Trophoblast cell (in vitro differentiated cells and primary cell): ENCODE results near the gene EXOC1.
A peak's percentile ranks its signal among the peaks of the same experiment; 100 is the strongest.

Experiments
- DNase-seq, 2 donors: peaks; one replicate each; pipeline ENCODE4 v3.0.0-alpha.2; 2016
- H2AFZ ChIP-seq: 2 replicates; pipeline ENCODE4 v1.6.1; 2013; ENCODE audit warnings: low read length, moderate library complexity, mild to moderate bottlenecking; ENCODE audit not compliant: insufficient read depth, poor library complexity
- H2AK5ac ChIP-seq: 2 replicates; pipeline ENCODE4 v1.6.1; 2013; ENCODE audit warnings: mild to moderate bottlenecking, low read length
- H2BK120ac ChIP-seq: 2 replicates; pipeline ENCODE4 v1.6.1; 2013; ENCODE audit warnings: low read length, mild to moderate bottlenecking, moderate library complexity; ENCODE audit not compliant: insufficient read depth, poor library complexity
- H2BK12ac ChIP-seq: 2 replicates; pipeline ENCODE4 v1.6.1; 2013; ENCODE audit warnings: mild to moderate bottlenecking, low read length, moderate library complexity
- H2BK5ac ChIP-seq: 2 replicates; pipeline ENCODE4 v1.6.1; 2013; ENCODE audit warnings: low read length, low read depth, moderate library complexity, mild to moderate bottlenecking; ENCODE audit not compliant: poor library complexity
- H3K14ac ChIP-seq: 2 replicates; pipeline ENCODE4 v1.6.1; 2013; ENCODE audit warnings: mild to moderate bottlenecking, low read length
- H3K18ac ChIP-seq: 2 replicates; pipeline ENCODE4 v1.6.1; 2013; ENCODE audit warnings: mild to moderate bottlenecking, low read length
- H3K23ac ChIP-seq: 2 replicates; pipeline ENCODE4 v1.6.1; 2013; ENCODE audit warnings: low read length
- H3K27ac ChIP-seq: 2 replicates; pipeline ENCODE4 v1.5.1; 2013; ENCODE audit warnings: low read depth, mild to moderate bottlenecking, inconsistent platforms, low read length, moderate library complexity
- H3K27me3 ChIP-seq: 2 replicates; pipeline ENCODE4 v1.6.1; 2013; ENCODE audit warnings: inconsistent platforms, mild to moderate bottlenecking, low read length, moderate library complexity; ENCODE audit not compliant: insufficient read depth
- H3K36me3 ChIP-seq, 2 experiments: 1 replicate in 1 of 2; 2 replicates in 1 of 2; pipeline ENCODE4 v1.6.1; 2013; ENCODE audit warnings: low read length in 2 of 2, mild to moderate bottlenecking in 2 of 2, moderate library complexity in 1 of 2; ENCODE audit not compliant: insufficient read depth in 2 of 2, control insufficient read depth in 1 of 2
- H3K4ac ChIP-seq: 2 replicates; pipeline ENCODE4 v1.6.1; 2013; ENCODE audit warnings: low read depth, mild to moderate bottlenecking, low read length, moderate library complexity
- H3K4me1 ChIP-seq, 2 experiments: 1 replicate in 1 of 2; 2 replicates in 1 of 2; pipeline ENCODE4 v1.6.1; 2013; ENCODE audit warnings: low read length in 2 of 2, mild to moderate bottlenecking in 2 of 2, moderate library complexity in 1 of 2; ENCODE audit not compliant: insufficient read depth in 2 of 2, control insufficient read depth in 1 of 2
- H3K4me2 ChIP-seq: 2 replicates; pipeline ENCODE4 v1.6.1; 2013; ENCODE audit warnings: inconsistent platforms, mild to moderate bottlenecking, low read length, moderate library complexity
- H3K4me3 ChIP-seq: 2 replicates; pipeline ENCODE4 v1.5.1; 2013; ENCODE audit warnings: mild to moderate bottlenecking, low read depth, low read length, inconsistent platforms
- H3K79me1 ChIP-seq: one replicate; pipeline ENCODE4 v1.6.1; 2013; ENCODE audit warnings: low read length
- H3K79me2 ChIP-seq: 2 replicates; pipeline ENCODE4 v1.6.1; 2013; ENCODE audit warnings: low read length, mild to moderate bottlenecking; ENCODE audit not compliant: control insufficient read depth, insufficient read depth, poor library complexity
- H3K9ac ChIP-seq: 2 replicates; pipeline ENCODE4 v1.6.1; 2013; ENCODE audit warnings: mild to moderate bottlenecking, low read length
- H3K9me3 ChIP-seq: 2 replicates; pipeline ENCODE4 v1.6.1; 2013; ENCODE audit warnings: low read depth, mild to moderate bottlenecking, control low read depth, inconsistent platforms, low read length; ENCODE audit not compliant: insufficient read depth
- H4K12ac ChIP-seq: 2 replicates; pipeline ENCODE4 v1.6.1; 2013; ENCODE audit warnings: low read depth, mild to moderate bottlenecking, low read length, moderate library complexity
- H4K8ac ChIP-seq: 2 replicates; pipeline ENCODE4 v1.6.1; 2013; ENCODE audit warnings: low read depth, mild to moderate bottlenecking, low read length, moderate library complexity
- H4K91ac ChIP-seq: one replicate; pipeline ENCODE4 v1.6.1; 2013; ENCODE audit warnings: low read depth, mild to moderate bottlenecking, low read length, moderate library complexity
- WGBS: extraction: QIAGEN DNeasy Blood & Tissue Kit; methylation state at CpG from one replicate; pipeline ENCODE4 v1.1.7; 2013; ENCODE audit warnings: missing lambda C conversion rate; ENCODE audit not compliant: insufficient read length, insufficient coverage; ENCODE audit errors: extremely low coverage; 5-methylcytosine and 5-hydroxymethylcytosine counted together

The EXOC1 gene

GRCh38 chr4:55876387-55876786 lies 22.9 kb downstream of the EXOC1 start:
- Histone ChIP-seq H2BK5ac (no peak overlapping the region), H3K36me3 (no peaks in the 10 kb centered on the region), H4K12ac (no peak overlapping the region), H2AFZ (no peak overlapping the region), H3K9me3 (no peaks in the 10 kb centered on the region), H3K9ac (no peak overlapping the region), H3K4me2 (no peak overlapping the region), H3K4me3 (no peak overlapping the region), H3K14ac (no peak overlapping the region), H3K18ac (no peak overlapping the region), H3K79me1 (peaks cover 2% of the 10 kb centered on the region), H4K91ac (no peak overlapping the region), H3K79me2 (no peaks in the 10 kb centered on the region), H3K4me1 (peaks cover 3 to 7% of the 10 kb centered on the region in 2 experiments), H2BK12ac (no peak overlapping the region), H2BK120ac (no peak overlapping the region), H3K23ac (no peak overlapping the region), H2AK5ac (no peak overlapping the region), H3K4ac (no peak overlapping the region), H3K27ac (no peak overlapping the region), H4K8ac (no peak overlapping the region), H3K27me3 (no peaks in the 10 kb centered on the region)
- no peak for DNase-seq

DNA sequence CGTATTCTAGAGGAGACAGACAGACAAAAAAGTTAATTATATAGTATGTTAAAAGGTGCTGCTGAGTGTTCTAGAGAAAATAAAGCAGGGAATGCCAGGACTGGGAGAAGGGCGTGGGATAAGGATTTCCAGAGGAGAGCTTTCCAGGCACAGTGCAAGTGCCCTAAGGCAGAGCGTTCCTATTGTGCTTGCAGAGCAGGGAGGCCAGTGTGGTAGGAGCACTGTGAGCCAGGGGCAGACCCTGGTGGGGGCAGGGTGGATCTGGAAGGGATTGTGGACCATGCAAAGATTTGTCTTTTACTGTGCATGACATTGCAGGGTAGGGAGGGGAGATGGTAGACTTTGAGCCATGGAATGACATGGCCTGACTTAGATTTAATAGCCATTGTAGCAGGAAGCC lies 25.8 kb downstream of the EXOC1 start:
- no peak overlapping the region for H2BK5ac ChIP-seq
- H3K9me3 ChIP-seq = no peaks in the 10 kb centered on the region
- H3K27me3 ChIP-seq = no peaks in the 10 kb centered on the region
- H4K8ac ChIP-seq = no peak overlapping the region
- H2AFZ ChIP-seq = no peak overlapping the region
- DNase-seq = no peak
- H3K14ac ChIP-seq = no peak overlapping the region
- no peak overlapping the region for H2AK5ac ChIP-seq
- H3K79me1 ChIP-seq = peaks cover 2% of the 10 kb centered on the region
- no peak overlapping the region for H3K23ac ChIP-seq
- H3K4me3 ChIP-seq = no peak overlapping the region
- peaks cover 4 to 8% of the 10 kb centered on the region in 2 experiments for H3K4me1 ChIP-seq
- no peak overlapping the region for H4K91ac ChIP-seq
- H3K9ac ChIP-seq = no peak overlapping the region
- no peak overlapping the region for H3K18ac ChIP-seq
- H3K79me2 ChIP-seq = no peaks in the 10 kb centered on the region
- WGBS = no CpG with 5 or more reads among the region's 3 CpGs
- H3K4me2 ChIP-seq = no peak overlapping the region
- no peak overlapping the region for H2BK12ac ChIP-seq
- H3K4ac ChIP-seq = no peak overlapping the region
- H3K36me3 ChIP-seq = peaks cover 2 to 3% of the 10 kb centered on the region in 2 experiments
- H3K27ac ChIP-seq = peak overlapping the region; percentile 33
- no peak overlapping the region for H2BK120ac ChIP-seq
- no peak overlapping the region for H4K12ac ChIP-seq

- Histone ChIP-seq H4K8ac (no peak overlapping the region), H4K91ac (no peak overlapping the region), H3K4ac (no peak overlapping the region), H3K23ac (no peak overlapping the region), H3K27me3 (no peaks in the 10 kb centered on the region), H2BK5ac (no peak overlapping the region), H3K79me2 (no peaks in the 10 kb centered on the region), H2AK5ac (no peak overlapping the region), H2AFZ (no peak overlapping the region), H3K9ac (no peak overlapping the region), H2BK12ac (no peak overlapping the region), H3K36me3 (peaks cover 2 to 3% of the 10 kb centered on the region in 2 experiments), H3K18ac (no peak overlapping the region), H3K9me3 (no peaks in the 10 kb centered on the region), H3K4me1 (peaks cover 4 to 8% of the 10 kb centered on the region in 2 experiments), H3K79me1 (peaks cover 3% of the 10 kb centered on the region), H4K12ac (no peak overlapping the region), H3K4me3 (no peak overlapping the region), H3K4me2 (no peak overlapping the region), H3K27ac (no peak overlapping the region), H3K14ac (no peak overlapping the region), H2BK120ac (no peak overlapping the region)
- WGBS = no CpG with 5 or more reads among the region's 3 CpGs
- peak; percentile 7 to 82 for DNase-seq
These were observed 27.3 kb downstream of the EXOC1 start for GRCh38 chr4:55880652-55881280.

DNA sequence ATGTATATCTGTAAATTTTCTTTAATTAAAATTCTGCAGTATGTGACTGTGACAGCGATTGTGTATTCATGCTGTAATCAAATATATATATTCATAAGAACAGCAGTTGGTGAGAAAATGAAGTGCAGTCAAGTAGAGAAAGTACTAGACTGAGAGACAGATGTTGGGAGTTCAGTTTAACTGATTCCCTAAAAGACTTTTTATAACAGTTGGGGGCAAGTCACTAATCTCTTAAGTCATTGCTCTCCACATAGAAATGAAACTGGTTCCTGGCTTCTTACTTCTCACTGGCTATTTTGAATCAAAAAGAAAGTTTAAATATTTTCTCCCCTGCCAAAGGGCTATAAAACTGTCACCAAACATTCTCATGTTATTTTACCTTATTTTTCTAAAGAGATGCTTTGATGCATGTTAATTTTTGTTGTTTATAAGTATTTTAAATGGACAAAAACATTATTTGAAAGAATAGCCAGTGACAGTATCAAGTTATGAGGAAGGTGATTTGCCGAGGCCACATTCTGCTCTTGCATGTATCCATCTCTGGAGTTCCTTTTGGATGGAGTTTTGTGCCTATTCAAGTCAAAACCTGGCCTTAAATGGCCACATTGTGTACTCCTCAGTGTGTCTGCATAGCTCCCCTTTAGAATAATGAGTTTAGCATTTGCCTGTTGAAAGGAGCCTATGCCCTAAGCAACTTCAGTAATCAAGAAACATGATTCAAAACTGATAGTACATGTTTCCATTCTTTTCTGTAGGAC lies 30.8 kb downstream of the EXOC1 start:
- no peak for DNase-seq
- no peak overlapping the region for H2BK12ac ChIP-seq
- peaks cover 4 to 7% of the 10 kb centered on the region in 2 experiments for H3K4me1 ChIP-seq
- no peak overlapping the region for H4K12ac ChIP-seq
- peaks cover 2 to 4% of the 10 kb centered on the region in 2 experiments for H3K36me3 ChIP-seq
- H3K79me1 ChIP-seq = peaks cover 3% of the 10 kb centered on the region
- no peaks in the 10 kb centered on the region for H3K9me3 ChIP-seq
- no peak overlapping the region for H3K4ac ChIP-seq
- H3K9ac ChIP-seq = no peak overlapping the region
- no peak overlapping the region for H4K8ac ChIP-seq
- H3K27me3 ChIP-seq = no peaks in the 10 kb centered on the region
- H3K14ac ChIP-seq = no peak overlapping the region
- WGBS = no CpG with 5 or more reads among the region's 2 CpGs
- H3K4me2 ChIP-seq = no peak overlapping the region
- H3K23ac ChIP-seq = no peak overlapping the region
- H4K91ac ChIP-seq = no peak overlapping the region
- no peaks in the 10 kb centered on the region for H3K79me2 ChIP-seq
- no peak overlapping the region for H3K18ac ChIP-seq
- H3K4me3 ChIP-seq = no peak overlapping the region
- H3K27ac ChIP-seq = peak overlapping the region; percentile 26
- H2AFZ ChIP-seq = no peak overlapping the region
- no peak overlapping the region for H2BK5ac ChIP-seq
- H2AK5ac ChIP-seq = no peak overlapping the region
- no peak overlapping the region for H2BK120ac ChIP-seq
